Measurements from ENCODE around the gene EME1.

The EME1 gene

GRCh38 chr17:50348522-50349242 lies 24.3 kb upstream of the EME1 start:
- no peak for DNase-seq (ENCODE audit: low read depth in 2 of 2)

GRCh38 chr17:50349243-50349600 lies 23.8 kb upstream of the EME1 start:
- DNase-seq (ENCODE audit: low read depth in 2 of 2), result no peak

DNA sequence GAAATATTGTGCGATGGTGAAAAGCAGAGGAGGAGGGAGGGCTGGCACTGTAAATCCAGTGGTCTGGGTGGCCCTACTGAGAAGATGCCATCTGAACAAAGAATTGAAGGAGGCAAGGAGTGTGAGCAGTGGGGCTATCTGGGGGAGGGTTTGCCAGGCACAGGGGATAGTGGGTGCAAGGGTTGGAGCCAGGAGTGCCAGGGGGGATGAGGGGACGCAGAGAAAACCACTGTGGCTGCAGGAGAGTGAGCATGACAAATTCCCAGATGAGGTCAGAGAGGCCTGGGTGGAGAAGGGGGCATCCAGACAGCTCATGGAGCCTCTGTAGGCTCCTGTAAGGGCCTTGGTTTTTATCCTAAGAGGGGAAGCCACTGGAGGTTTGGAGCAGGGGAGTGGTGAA lies 22.3 kb upstream of the EME1 start:
- no peak for DNase-seq (ENCODE audit: low read depth in 2 of 2)

GRCh38 chr17:50352072-50352692 lies 20.8 kb upstream of the EME1 start:
- no peak for DNase-seq (ENCODE audit: low read depth in 2 of 2)

DNA sequence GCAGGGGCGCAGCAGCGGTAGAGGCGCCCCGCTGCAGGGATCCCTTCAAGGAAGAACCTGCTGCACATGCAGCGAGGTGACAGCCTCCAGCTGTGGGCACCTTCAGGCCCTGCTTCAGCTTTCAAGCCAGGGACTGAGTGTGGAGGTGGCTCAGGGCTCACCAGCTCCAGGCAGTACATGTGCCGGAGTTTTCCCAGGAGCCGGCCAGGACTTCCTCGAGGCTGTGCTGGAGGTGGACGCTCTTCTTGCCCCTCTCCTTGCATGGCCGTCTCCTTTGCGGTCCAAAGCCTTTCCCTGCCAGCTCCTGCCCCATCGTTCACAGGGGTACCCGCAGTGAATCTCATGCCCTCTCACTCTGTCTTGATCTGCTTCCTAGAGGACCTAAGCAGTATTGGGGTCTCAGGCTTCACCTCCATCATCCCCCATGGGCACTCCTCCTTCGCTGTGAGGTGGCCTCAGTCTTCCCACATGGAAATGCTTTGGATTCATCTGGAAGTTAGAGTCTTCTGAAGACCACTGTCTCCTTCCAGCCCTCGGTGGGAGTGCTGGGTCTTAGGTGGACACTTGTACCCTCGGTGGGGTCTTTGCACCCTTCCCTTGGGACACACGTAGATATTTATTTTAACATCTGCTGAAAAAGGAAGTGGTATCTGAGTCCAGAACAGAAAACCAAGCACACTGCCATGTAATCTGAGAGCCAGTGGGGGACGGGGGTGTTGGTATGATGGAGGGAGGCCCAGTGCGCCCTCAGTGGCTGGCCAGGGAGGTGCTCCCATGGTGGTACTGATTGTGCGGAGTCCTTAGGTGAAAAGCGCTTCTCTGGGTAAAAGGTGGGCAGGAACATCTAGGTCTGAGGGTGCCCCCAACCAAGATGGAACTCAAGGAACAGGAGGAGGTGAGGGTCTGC lies 20.1 kb upstream of the EME1 start:
- DNase-seq (ENCODE audit: low read depth in 2 of 2), result no peak

DNA sequence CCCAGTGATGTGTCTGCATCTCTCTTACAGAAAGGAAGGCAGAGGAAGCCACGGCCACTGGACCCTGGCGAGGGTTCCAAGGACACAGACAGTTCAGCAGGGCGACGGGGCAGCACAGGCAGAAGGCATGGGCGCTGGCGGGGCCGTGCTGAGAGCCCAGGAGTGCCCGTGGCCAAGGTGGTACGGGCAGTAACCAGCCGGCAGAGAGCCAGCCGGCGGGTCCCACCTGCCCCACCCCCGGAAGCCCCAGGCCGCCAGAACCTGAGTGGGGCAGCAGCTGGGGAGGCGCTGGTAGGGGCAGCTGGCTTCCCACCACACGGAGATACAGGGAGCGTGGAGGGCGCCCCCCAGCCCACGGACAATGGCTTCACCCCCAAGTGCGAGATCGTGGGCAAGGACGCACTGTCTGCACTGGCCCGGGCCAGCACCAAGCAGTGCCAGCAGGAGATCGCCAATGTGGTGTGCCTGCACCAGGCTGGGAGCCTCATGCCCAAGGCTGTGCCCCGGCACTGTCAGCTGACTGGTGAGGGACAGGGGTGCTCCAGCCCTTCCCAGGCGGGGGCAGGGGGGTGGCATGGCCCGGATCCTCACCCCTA lies 19.3 kb upstream of the EME1 start:
- no peak for DNase-seq (ENCODE audit: low read depth in 2 of 2)

DNA sequence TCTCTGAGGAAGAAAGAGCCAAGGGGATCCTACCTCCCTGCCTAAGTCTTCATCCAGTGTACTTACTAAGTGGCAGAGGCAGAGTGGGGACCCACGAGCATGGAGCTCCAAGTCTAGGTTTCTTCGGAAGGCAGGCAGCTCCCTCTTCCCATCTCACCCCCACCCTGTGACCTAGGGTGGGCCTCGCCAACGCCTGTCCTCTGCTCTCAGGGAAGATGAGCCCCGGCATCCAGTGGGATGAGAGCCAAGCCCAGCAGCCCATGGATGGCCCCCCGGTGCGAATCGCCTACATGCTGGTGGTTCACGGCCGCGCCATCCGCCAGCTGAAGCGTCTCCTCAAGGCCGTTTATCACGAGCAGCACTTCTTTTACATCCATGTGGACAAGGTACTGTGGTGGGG lies 18.8 kb upstream of the EME1 start:
- DNase-seq (ENCODE audit: low read depth in 2 of 2), result no peak

- DNase-seq (ENCODE audit: low read depth in 2 of 2), result no peak
Measured at GRCh38 chr17:50354776-50355175, 18.3 kb upstream of the EME1 start.

DNA sequence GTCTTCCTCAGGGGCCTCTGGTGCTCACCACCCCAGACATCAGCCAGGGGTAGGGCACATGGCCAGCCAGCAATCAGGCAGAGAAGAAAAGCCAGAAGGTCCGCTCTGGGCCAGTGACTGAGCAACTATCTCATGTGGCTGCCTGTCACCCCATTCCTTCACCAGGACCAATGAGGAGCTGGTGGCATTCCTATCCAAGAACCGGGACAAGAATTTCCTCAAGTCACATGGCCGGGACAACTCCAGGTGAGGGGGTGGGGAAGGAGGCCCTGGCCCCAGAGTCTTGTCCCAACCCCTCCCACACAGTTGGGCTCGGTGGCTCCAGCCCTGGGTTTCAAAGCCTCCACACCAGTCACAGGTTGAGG lies 17.7 kb upstream of the EME1 start:
- no peak for DNase-seq (ENCODE audit: low read depth in 2 of 2)

DNA sequence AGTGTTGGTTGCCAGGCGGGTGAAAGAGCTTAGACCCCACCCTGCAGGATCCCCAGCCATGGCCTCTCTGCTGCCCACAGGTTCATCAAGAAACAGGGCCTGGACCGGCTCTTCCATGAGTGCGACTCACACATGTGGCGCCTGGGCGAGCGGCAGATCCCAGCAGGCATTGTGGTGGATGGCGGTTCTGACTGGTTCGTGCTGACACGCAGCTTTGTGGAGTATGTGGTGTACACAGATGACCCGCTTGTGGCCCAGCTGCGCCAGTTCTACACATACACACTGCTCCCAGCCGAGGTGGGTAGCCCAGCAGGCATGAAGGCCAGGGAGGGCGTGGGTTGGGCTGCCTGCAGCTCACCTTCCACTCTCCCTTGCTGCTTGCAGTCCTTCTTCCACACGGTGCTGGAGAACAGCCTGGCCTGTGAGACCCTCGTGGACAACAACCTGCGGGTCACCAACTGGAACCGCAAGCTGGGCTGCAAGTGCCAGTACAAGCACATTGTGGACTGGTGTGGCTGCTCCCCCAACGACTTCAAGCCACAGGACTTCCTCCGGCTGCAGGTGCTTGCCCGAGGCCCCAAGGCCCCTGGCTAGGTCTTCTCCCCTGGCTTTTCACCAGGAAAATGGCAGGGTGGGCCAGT lies 17.2 kb upstream of the EME1 start:
- DNase-seq (ENCODE audit: low read depth in 2 of 2), result no peak

DNA sequence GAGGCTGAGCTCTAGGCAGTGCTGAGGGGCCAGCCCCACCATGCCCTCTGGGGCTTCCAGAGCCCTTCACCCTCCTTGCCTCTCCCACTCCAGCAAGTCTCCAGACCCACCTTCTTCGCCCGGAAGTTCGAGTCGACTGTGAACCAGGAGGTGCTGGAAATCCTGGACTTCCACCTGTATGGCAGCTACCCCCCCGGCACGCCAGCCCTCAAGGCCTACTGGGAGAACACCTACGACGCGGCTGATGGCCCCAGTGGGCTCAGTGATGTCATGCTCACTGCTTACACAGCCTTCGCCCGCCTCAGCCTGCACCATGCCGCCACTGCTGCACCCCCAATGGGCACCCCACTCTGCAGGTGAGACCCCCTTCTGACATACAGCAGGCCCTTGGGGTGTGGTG lies 16.6 kb upstream of the EME1 start:
- DNase-seq (ENCODE audit: low read depth in 2 of 2), result no peak

- no peak for DNase-seq (ENCODE audit: low read depth in 2 of 2)
Measured at GRCh38 chr17:50356892-50357510, 16.0 kb upstream of the EME1 start.

DNA sequence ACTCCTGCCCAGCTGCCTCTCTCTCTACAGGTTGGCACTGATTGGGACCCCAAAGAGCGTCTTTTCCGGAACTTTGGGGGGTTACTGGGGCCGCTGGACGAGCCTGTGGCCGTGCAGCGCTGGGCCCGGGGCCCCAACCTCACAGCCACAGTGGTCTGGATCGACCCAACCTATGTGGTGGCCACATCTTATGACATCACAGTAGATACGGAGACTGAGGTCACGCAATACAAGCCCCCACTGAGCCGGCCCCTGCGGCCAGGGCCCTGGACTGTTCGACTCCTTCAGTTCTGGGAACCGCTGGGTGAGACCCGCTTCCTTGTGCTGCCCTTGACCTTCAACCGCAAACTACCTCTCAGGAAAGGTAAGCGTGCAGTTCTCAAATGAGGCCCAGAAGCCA lies 14.9 kb upstream of the EME1 start:
- DNase-seq (ENCODE audit: low read depth in 2 of 2), result no peak

DNA sequence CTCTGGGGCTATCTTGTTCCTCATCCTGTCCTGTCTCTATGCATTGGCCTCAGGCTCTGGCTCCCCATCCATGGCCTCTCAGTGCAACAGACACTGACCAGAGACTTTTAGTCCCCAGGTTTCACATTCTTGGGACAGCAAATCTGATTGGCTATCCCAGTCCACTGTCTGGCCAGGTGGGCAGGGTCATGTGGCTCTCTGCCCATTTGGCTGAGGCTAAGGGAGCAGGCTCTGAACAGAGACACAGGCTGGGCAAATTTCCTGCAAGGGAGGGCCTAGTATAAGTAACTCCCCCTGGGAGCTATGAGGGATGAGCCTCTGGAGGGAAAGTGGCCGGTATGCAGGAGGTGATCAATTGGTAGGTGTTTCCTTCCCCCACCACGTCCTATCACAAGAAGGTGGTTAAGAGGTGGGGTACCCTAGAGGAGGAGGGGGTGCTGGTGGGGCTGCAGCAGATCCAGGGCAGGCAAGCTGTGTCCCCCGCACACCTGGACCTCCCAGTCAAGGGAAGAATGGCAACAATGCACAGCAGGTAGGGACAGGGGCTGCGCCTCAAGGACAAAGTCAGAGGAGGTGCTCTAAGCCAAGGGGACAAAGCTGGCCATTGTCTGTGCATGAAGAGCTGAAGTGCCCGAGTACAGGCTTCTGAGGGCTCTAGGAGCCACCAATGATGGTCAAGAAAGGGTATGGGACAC lies 13.9 kb upstream of the EME1 start:
- DNase-seq (ENCODE audit: low read depth in 2 of 2), result no peak

DNA sequence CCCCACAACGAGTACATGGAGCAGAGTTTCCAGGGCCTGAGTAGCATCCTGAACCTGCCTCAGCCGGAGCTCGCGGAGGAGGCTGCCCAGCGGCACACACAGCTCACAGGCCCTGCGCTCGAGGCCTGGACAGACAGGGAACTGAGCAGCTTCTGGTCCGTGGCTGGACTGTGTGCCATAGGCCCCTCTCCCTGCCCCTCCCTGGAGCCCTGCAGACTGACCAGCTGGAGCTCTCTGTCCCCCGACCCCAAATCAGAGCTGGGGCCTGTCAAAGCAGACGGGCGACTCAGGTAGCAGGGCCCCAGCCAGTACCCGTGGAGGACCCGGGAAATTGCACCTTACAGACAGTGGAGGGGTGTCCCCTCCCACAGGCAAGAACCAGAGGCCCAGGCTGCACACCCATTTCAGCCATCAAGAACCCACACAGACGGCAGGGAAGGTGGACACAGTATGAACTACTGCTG lies 13.0 kb upstream of the EME1 start:
- DNase-seq (ENCODE audit: low read depth in 2 of 2), result no peak

GRCh38 chr17:50360486-50361115 lies 12.4 kb upstream of the EME1 start:
- DNase-seq (ENCODE audit: low read depth in 2 of 2), result no peak

GRCh38 chr17:50361561-50362480 lies 11.2 kb upstream of the EME1 start:
- DNase-seq (ENCODE audit: low read depth in 2 of 2), result peak; percentile 37

GRCh38 chr17:50362661-50363060 lies 10.4 kb upstream of the EME1 start:
- no peak for DNase-seq (ENCODE audit: low read depth in 2 of 2)
